Measurements from ENCODE around the gene RPS6KC1. TPM values are rescaled to one million over a fixed set of nuclear protein-coding genes. Genes with fewer than 3 reads are reported as not detected.

Gene RPS6KC1
- total and polyA plus RNA-seq, 2 of the 4 experiments (the other 2 are of a cell fraction), result 7.9 to 23.7 TPM

DNA sequence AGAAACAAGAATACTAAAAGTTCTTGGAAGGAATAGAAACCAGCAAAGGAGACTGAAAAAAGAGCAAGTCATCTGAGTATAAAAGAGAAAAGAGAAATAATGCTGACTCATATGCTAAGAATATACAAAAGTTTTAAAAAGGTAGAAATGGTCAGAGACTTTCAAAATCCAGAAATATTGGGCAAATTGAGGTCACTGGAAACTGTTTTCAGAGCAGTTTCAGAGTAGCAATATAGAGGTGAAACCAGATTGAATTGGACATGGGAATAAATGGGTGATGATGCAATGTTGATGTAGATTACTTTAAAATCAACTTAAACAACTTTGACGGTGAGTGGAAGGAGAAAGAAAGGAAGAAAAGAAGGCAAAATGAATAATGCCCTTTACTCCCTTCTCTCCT lies 1.8 kb upstream of the RPS6KC1 start:
- Histone ChIP-seq H3K9ac (ENCODE audit: low read depth, low read length) (no peak overlapping the region), H4K5ac (ENCODE audit: low read depth, low read length) (no peak overlapping the region), H2BK15ac (ENCODE audit: low read depth, low read length) (no peak overlapping the region), H4K91ac (ENCODE audit: insufficient read depth, low read depth, low read length) (no peak overlapping the region), H2AFZ (replicated peaks; ENCODE audit: low read length, poor library complexity) (no peak overlapping the region), H3K4ac (ENCODE audit: low read depth, low read length) (no peak overlapping the region), H4K8ac (ENCODE audit: low read depth in 2 of 2, low read length in 2 of 2) (peak overlapping the region in 1 of 2 experiments; percentile 31; a peak in 2 of 4 replicates), H4K20me1 (ENCODE audit: insufficient read depth, low read length) (no peaks in the 10 kb centered on the region), H2AK9ac (replicated peaks; ENCODE audit: low read depth, low read length, poor library complexity) (no peak overlapping the region), H2BK120ac (ENCODE audit: low read depth, low read length) (no peak overlapping the region), H3K18ac (ENCODE audit: low read depth, low read length) (no peak overlapping the region), H3K9me3 (ENCODE audit: control insufficient read depth, insufficient read depth, low read length) (no peaks in the 10 kb centered on the region), H3K56ac (ENCODE audit: extremely low read depth, insufficient read depth, low read length) (no peak overlapping the region), H3K9me1 (ENCODE audit: insufficient read depth, low read length) (peaks cover 6% of the 10 kb centered on the region), H3K36me3 (ENCODE audit: control insufficient read depth, insufficient read depth, low read length) (no peaks in the 10 kb centered on the region), H3K14ac (replicated peaks; ENCODE audit: low read depth, low read length) (no peak overlapping the region), H3K27me3 (ENCODE audit: control insufficient read depth, insufficient read depth, low read length) (no peaks in the 10 kb centered on the region; the same call in 1 of the 2 replicates), H3K79me1 (ENCODE audit: low read depth in 1 of 2, low read length in 2 of 2) (peaks cover 4 to 20% of the 10 kb centered on the region in 2 experiments; a peak in 3 of 4 replicates), H3K4me1 (ENCODE audit: control insufficient read depth, insufficient read depth, low read length) (peaks cover 2% of the 10 kb centered on the region; the same call in 1 of the 2 replicates), H2BK20ac (ENCODE audit: low read depth, low read length) (no peak overlapping the region), H3K27ac (ENCODE audit: insufficient read depth, low read length) (no peak overlapping the region), H2AK5ac (ENCODE audit: low read depth, low read length) (no peak overlapping the region), H3K23ac (ENCODE audit: low read depth, low read length) (no peak overlapping the region), H2BK5ac (ENCODE audit: low read depth, low read length, poor library complexity, severe bottlenecking) (no peak overlapping the region), H3K4me3 (ENCODE audit: insufficient read depth, low read depth, low read length) (no peak overlapping the region), H3K4me2 (ENCODE audit: low read depth, low read length) (no peak overlapping the region)
- intact Hi-C loops (cut with micrococcal nuclease) (no loop called here), dilution Hi-C loops (cut with HindIII; ENCODE audit: low sequenced_read_pairs, unreplicated experiment) (no loop called here), in situ Hi-C loops (cut with MboI; ENCODE audit: low sequenced_read_pairs) (no loop called here)
- no TSS peak for BruUV-seq (replicated peaks)
- ChIA-PET POLR2A (ENCODE audit: unreplicated experiment) (no interaction called here), CTCF (no interaction called here)
- WGBS, 2 experiments (ENCODE audit: extremely low coverage in 2 of 2, insufficient read length in 1 of 2), result no CpG with 5 or more reads among the region's 1 CpG
- TF ChIP-seq CEBPB (IDR thresholded peaks at IDR 0.05; ENCODE audit: low read depth, low read length) (peak; percentile 69), NFE2L2 (IDR thresholded peaks at IDR 0.05; ENCODE audit: low read depth, low read length) (peak; percentile 66; the same call in 1 of the 2 replicates), SMC3 (IDR thresholded peaks at IDR 0.05; ENCODE audit: low read depth, low read length) (no peak), MAFK (IDR thresholded peaks at IDR 0.05; ENCODE audit: low read depth, low read length) (peak; percentile 78)
- ATAC-seq (ENCODE audit: low read depth) (no peak), DNase-seq (no peak)
